SH-SY5Y (cell line): ENCODE data around the gene ITGAL.

Source experiments
- GATA2 ChIP-seq: IDR thresholded peaks from 2 replicates; pipeline ENCODE4 v1.6.1; 2011; ENCODE audit warnings: mild to moderate bottlenecking, low read depth, low read length
- GATA3 ChIP-seq: IDR thresholded peaks from 2 replicates; pipeline ENCODE4 v1.6.1; 2011; ENCODE audit warnings: low read depth, mild to moderate bottlenecking, low read length, moderate library complexity

ITGAL gene

DNA sequence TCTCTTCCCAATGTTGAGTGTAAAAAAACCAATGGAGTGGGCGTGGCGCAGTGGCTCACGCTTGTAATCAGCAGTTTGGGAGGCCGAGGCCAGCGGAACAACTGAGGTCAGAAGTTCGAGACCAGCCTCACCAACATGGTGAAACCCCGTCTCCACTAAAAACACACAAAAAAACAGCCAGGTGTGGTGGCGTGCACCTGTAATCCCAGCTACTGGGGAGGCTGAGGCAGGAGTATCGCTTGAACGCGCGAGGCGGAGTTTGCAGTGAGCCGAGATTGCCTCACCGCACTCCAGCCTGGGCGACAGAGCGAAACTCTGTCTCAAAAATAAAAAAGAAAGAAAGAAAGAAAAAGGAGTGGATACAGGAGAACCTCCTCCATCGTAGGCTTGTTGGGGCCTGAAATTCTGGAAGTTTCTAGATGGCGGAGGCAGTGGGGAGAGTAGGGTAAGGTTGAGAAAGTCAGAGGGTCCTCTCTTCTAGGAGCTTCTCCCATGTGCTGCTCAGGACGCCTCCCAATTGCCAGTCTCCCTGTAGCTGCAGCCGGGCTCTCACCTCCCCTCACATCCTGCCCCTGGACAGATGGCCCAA is 86.3 kb downstream of the ITGAL start:
- TF ChIP-seq GATA2 (no peak), GATA3 (no peak)

DNA sequence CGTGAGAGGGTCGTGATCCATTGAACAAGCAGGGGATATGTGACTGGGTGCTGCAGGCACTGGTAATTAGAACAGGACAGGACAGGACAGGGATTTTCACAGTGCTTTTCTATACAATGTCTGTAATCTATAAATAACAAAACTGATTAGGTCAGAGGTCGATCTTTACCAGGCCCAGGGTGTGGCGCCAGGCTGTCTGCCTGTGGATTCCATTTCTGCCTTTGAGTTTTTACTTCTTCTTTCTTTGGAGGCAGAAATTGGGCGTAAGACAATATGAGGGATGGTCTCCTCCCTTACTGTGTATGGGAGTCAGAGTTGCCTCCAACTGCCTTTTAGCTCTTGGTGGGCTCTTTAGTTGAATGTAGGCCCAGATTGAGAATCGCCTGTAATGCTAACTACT is 87.1 kb downstream of the ITGAL start:
- no peak for TF ChIP-seq GATA3
- no peak for TF ChIP-seq GATA2

DNA sequence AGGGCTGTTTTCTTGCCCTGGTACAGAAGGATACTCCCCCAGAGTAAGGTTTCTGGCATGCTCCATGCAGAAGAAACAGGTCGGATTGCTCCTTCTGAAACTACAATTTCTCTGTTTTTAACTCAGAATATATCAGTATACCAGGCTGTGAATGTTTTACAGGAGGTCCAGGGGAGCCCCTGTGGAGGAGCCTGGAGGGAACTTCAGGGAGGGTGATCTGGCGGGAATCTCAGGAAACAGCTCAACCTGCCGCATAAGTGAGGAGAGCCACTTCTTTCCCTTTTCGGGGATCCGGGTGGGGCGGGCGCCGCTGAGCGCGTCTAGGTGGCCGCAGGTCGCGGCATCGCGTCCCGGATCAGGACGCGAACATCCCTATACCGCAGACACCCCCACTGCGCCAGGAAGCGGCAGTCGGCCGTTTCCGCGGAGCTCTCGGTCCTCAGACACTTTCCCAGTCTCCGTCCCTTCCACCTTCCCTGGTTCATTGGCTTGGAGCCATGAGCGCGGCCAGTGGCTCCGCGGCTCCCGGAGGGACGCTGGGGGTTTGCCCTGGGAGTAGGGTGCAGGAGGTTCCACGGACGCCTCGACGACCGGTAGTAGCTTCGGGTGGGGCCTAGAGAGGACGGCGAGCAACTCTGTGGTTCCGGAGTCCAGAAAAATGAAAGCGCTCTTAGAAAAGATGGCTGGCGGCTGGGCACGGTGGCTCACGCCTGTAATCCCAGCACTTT is 88.7 kb downstream of the ITGAL start:
- no peak for TF ChIP-seq GATA3
- no peak for TF ChIP-seq GATA2

GRCh38 chr16:30562021-30562420 is 89.5 kb downstream of the ITGAL start:
- TF ChIP-seq GATA2 (no peak), GATA3 (no peak)

GRCh38 chr16:30565526-30565925 is 93.0 kb downstream of the ITGAL start:
- no peak for TF ChIP-seq GATA3
- no peak for TF ChIP-seq GATA2

GRCh38 chr16:30565984-30566383 is 93.4 kb downstream of the ITGAL start:
- TF ChIP-seq GATA3 (no peak), GATA2 (no peak)

DNA sequence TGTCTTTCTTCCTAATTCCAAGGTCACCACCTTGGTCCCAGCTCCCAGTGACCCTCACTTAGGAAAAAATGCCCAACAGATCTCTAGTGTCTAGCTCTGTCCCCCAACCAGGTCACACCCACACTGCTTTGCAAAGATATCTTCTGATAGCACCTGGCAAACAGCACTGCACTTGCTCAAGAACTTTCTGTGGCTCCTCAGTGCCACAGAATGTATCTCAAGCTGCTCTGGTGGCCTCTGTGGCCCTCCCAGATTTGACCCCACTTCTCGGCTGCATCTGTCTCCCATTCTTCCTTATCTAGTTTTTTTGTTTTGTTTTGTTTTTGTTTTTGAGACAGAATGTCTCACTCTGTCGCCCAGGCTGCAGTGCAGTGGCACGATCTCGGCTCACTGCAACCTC is 94.0 kb downstream of the ITGAL start:
- TF ChIP-seq GATA3 (no peak), GATA2 (no peak)

DNA sequence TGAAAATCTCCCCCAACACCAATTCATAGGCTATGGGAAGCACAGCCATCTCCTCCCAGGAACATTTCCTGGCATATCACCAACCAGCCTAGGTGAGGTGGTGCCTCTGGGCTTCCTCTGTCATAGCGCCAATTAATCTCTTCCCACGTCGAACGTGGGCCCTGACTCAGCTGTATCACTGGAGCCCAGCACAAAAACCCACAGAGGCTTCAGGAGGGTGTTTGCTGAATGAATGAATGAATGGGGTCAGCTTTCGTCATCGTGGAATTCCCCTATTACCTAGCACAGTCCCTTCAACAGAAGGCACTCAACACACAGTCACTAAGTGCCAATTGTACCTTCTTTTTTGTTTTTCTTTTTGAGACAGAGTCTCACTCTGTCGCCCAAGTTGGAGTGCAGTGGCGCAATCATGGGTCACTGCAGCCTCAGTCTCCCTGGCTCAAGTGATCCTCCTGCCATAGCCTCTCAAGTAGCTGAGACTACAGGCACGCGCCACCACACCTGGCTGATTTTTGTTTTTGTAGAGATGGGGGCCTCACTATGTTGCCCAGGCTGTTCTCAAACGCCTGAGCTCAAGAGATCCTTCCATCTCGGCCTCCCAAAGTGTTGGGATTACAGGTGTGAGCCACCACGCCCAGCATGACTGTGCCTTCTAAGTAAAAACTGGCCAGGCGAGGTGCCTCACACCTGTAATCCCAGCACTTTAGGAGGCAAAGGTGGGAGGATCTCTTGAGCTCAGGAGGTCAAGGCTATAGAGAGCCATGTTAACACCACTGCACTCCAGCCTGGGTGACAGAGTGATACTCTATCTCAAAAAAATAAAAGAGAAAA is 94.8 kb downstream of the ITGAL start:
- TF ChIP-seq GATA3, result no peak
- TF ChIP-seq GATA2, result no peak

DNA sequence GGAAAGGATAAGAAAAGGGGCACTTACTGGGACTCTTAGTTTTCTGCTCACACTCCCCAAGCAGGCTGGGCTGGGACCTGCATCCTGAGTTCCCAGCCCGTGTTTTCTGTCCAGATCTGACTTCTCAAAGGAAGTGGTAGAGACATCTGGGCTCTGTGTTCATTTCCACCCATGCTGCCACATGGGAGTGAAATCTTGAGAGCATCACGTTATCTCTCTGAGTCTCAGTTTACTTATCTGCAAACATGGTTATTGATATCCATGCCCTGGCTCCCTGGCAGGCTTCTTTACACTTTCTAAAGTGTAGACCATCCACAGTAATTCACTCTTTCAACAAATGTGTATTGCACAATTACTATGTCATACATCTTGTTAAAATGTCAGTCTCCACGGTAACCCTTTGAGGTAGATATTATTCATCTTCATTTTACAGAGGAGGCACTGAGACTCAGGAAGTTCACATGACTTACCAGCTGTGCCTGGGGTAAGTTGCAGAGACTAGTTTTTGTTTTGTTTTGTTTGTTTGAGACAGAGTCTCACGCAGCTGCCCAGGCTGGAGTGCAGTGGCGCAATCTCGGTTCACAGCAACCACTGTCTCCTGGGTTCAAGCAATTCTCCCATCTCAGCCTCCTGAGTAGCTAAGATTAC is 95.6 kb downstream of the ITGAL start:
- TF ChIP-seq GATA2, result no peak
- TF ChIP-seq GATA3, result no peak

- TF ChIP-seq GATA3, result no peak
- TF ChIP-seq GATA2, result no peak; the same call in 1 of the 2 replicates
Measured at GRCh38 chr16:30569281-30569680, 96.7 kb downstream of the ITGAL start.

- TF ChIP-seq GATA3 (no peak), GATA2 (no peak)
Measured at GRCh38 chr16:30569746-30570635, 97.4 kb downstream of the ITGAL start.

DNA sequence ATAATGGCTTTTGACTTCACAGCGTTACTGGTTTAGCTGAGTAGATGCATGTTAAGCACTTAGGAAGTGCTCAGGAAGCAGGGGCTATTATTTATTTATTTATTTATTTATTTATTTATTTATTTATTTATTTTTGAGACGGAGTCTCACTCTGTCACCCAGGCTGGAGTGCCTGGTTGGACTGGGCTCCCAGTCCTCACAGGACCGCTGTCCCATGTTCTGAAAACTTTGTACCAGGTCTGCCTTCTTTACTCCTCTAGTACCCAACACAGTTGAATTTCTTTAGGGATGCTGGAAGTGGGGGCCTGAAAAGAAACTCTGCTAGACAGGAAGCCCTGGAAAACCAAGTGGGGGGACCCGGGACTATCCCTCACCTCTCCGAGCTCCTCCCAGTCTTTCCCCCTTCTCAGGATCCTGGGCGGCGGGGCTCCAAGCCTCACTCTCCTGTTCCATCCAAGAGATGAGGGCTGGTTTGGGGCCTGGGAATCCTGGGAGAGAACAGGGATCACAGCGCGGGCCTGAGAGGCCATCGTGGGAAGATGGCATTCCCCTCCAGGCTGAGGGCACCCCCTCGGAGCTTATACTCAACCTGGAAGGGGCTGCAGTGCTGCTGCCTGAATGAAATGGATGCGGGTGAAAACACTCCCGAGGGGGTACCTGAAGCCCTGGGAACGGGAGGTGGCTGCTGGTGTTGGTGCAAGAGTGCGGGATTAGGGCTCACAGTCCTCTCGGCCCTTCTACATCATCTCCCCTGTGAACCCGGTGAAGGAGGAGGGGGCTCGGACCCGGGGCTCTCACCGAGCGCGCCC is 98.3 kb downstream of the ITGAL start:
- TF ChIP-seq GATA3, result no peak
- TF ChIP-seq GATA2, result no peak
